AG04450 (cell line): Measurements from ENCODE around the gene SAPCD2. TPM values are rescaled to one million over a fixed set of nuclear protein-coding genes. Genes with fewer than 3 reads are reported as not detected.

Experiments
- CTCF ChIA-PET: fragments of 300-600, 350-600 bp; formaldehyde crosslinking; extraction: SDS; loops from one replicate; lab custom pipeline; 2022; ENCODE audit warnings: antibody characterized with exemption, inconsistent platforms; lab: Charles Lee
- POLR2A ChIA-PET: fragments of 350-600 bp; formaldehyde crosslinking; extraction: SDS; loops from one replicate; lab custom pipeline; 2021; ENCODE audit warnings: antibody characterized with exemption, inconsistent platforms; lab: Yijun Ruan, JAX
- DNase-seq: peaks from one replicate; pipeline ENCODE4 v3.0.0-alpha.2; 2011; ENCODE audit warnings: low read depth, low spot score
- H3K27ac ChIP-seq: one replicate; pipeline ENCODE4 v1.5.1; 2012; ENCODE audit warnings: low read depth, low read length, control low read depth
- H3K27me3 ChIP-seq: one replicate; pipeline ENCODE4 v1.6.0; 2012; ENCODE audit warnings: low read length; ENCODE audit not compliant: control insufficient read depth, insufficient read depth
- H3K4me3 ChIP-seq: 2 replicates; pipeline ENCODE4 v1.5.1; 2011; ENCODE audit warnings: mild to moderate bottlenecking, low read depth, low read length, control low read depth
- H3K9me3 ChIP-seq: 2 replicates; pipeline ENCODE4 v1.5.1; 2012; ENCODE audit warnings: low read length; ENCODE audit not compliant: control insufficient read depth, insufficient read depth
- polyA plus RNA-seq: library from polyadenylated mRNA; depleted of rRNA; stranded (reverse); fragments of >200 nt; gene quantifications from 2 replicates; pipeline ENCODE4 v1.2.3, GENCODE V29; 2011
- TF ChIP-seq, protein P1 (sequence below): IDR thresholded peaks from 2 replicates; pipeline ENCODE4 v1.5.1; 2011; ENCODE audit warnings: low read depth, low read length, control low read depth, inconsistent platforms

SAPCD2 gene
- polyA plus RNA-seq, 1 experiment, result 1.5 TPM

DNA sequence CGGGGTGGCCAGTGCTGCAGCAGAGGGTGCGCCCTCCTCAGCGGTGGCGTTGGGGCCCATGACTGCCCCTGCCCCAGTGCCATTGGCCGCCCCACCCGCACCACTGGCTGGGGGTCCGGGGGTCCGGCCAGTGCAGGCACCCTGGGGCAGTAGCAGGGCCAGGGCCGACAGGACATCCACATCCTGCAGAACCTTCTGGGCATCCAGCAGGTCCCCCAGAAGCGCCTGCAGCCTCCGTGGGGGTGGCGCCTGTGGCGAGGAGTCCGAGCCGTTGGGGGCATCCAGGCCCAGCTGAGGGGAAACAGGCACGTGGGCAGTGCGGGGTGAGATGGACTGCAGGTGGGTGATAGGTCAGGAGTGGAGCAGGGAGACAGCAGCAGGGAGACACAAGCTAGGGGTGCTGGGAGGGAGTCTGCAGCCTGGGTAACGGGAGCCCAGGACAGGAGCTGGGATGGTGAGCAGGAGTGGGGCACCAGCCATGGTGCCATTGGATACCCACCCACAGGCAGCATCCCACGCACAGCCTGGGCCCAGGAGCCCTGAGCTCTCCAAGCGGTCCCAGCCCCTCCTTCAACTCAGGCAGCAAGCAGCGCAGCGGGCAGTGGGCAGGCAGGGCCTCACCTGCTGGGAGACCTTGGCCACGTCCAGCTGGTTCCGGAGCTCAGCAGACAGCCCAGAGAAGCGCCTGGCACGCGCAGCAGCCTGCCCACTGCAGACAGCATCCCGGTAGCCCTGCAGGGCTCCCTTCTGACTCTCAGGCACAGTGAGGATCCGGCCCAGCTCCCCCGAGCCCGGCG, 49.4 kb downstream of the SAPCD2 start:
- TF ChIP-seq, protein P1, sequence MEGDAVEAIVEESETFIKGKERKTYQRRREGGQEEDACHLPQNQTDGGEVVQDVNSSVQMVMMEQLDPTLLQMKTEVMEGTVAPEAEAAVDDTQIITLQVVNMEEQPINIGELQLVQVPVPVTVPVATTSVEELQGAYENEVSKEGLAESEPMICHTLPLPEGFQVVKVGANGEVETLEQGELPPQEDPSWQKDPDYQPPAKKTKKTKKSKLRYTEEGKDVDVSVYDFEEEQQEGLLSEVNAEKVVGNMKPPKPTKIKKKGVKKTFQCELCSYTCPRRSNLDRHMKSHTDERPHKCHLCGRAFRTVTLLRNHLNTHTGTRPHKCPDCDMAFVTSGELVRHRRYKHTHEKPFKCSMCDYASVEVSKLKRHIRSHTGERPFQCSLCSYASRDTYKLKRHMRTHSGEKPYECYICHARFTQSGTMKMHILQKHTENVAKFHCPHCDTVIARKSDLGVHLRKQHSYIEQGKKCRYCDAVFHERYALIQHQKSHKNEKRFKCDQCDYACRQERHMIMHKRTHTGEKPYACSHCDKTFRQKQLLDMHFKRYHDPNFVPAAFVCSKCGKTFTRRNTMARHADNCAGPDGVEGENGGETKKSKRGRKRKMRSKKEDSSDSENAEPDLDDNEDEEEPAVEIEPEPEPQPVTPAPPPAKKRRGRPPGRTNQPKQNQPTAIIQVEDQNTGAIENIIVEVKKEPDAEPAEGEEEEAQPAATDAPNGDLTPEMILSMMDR, result no peak
- Histone ChIP-seq H3K4me3 (no peak overlapping the region), H3K9me3 (peaks cover 33% of the 10 kb centered on the region), H3K27me3 (no peaks in the 10 kb centered on the region), H3K27ac (no peak overlapping the region)
- ChIA-PET CTCF (interaction anchor here (1.2 to 1.7 kb wide), 2 partner anchors 9 to 14 kb away, joined by 4 to 8 read pairs; no protein-coding TSS in a partner anchor), POLR2A (no interaction called here)
- no peak for DNase-seq

DNA sequence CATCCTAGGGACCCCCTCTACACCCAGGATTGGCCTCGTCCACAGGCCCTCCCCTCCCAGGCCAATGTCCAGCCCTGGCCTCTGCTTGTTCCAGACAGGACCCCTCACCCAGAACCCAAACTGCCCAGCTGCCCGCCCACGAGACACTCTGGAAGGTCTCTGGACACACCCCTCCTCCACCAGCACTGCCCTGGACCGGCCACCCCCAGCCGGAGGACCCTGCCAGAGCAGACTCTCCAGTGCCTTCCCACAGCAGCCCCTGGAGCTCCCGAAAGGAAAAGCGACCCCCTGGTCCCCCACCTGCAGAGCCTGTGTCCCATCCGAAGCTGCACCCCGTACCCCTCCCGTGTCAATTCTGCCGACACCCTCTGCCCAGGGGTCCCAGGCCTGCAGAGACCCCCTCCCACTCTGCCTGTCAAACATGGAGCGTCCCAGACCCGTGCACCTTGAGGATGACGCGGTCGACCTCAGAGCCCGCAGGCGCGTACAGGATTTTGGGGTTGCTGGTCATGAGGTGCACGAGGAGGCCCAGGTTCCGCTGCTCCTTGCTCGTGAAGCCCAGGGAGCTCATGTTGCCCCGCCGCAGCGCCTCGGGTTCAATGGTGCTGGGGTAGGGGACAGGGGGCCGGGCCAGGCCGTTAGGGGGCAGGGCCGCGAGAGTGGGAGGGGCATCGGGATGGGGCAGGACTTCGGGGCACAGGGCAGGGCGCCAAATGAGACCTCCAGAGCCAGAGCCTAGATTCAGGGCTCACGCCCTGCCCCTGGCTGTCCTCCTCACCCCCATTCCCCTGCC, 50.3 kb downstream of the SAPCD2 start:
- Histone ChIP-seq H3K27ac (no peak overlapping the region), H3K4me3 (no peak overlapping the region), H3K9me3 (peaks cover 41% of the 10 kb centered on the region), H3K27me3 (no peaks in the 10 kb centered on the region)
- TF ChIP-seq, protein P1, result no peak
- DNase-seq, result no peak
- CTCF ChIA-PET, result interaction anchor here (0.6 to 1.7 kb wide), 3 partner anchors 10 to 72 kb away, joined by 3 to 8 read pairs (median 3); no protein-coding TSS in a partner anchor
- POLR2A ChIA-PET, result no interaction called here

DNA sequence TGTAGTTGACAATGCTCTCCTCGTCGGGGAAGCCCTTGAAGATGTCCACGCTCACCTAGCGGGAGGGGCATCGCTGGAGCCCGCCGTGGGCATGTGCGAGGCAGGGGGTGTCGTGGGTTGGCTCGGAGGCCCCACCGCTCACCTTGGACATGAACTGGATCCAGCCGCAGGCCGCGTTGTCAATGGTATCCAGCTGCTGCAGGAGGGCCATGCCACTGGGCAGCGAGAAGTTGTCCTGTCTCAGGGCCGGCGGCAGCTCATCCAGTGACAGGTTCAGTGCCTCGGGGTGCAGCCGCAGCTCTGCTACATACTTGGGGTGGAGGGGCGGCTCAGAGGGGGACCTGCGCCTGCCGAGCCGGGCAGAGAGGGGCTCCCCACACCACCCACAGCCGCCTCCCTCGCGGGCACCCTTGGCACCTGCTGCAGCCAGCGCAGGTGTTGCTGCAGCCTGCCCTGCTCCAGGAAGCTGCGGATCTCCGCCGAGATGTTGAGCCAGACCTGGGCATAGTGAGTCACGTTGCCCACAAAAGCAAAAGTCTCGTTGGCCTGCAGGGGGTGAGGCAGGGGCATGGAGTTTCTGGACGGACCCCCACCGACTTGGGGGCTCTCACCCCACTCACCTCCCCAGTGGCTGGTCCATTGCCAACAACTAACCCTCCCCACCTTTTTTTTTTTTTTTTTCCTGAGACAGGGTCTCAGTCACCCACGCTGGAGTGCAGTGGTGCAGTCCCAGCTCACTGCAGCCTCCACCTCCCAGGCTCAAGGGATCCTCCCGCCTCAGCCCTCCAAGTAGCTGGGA, 51.4 kb downstream of the SAPCD2 start:
- H3K27ac ChIP-seq, result no peak overlapping the region
- H3K9me3 ChIP-seq, result peaks cover 52% of the 10 kb centered on the region
- H3K27me3 ChIP-seq, result no peaks in the 10 kb centered on the region
- CTCF ChIA-PET, result interaction anchor here (0.6 to 0.8 kb wide), 2 partner anchors 11 to 71 kb away, joined by 3 read pairs; no protein-coding TSS in a partner anchor
- TF ChIP-seq, protein P1, result no peak
- POLR2A ChIA-PET, result no interaction called here
- no peak for DNase-seq
- H3K4me3 ChIP-seq, result no peak overlapping the region

DNA sequence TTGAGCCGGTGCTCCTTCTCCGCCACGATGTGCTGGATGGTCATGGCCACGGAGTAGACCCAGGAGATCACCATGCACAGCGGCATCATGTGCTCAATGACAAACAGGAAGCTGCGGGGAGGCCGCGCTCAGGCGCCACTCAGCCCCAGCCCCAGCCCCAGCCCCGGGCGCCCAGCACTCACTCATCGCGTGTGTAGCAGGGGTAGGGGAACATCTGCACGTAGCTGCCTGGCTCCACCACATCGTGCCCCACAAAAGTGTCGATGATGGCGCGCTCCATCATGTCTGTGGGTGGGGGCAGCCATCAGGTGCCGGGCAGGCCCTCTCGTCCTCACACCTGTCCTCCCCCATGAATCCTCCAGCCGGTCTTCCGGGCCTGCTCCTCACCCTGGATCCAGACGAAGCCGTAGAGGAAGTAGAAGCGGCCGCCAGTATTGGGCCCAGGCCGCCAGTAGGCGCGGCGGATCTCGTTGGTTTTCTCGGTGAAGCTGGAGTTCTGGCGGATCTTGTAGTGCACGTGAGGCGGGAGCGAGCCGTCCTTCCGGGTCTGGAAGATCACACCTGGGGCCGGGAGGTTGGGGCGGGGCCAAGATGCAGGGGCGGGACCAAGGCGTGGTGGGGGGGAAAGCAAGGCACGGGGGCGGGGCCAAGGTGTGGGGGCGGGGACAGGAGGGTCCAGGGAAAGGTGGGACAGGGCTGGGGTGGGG, 52.4 kb downstream of the SAPCD2 start:
- no peak overlapping the region for H3K27ac ChIP-seq
- CTCF ChIA-PET, result interaction anchor here (0.6 kb wide), 1 partner anchor 12 kb away, joined by 3 read pairs; no protein-coding TSS in a partner anchor
- TF ChIP-seq, protein P1, result no peak

More for the DNA sequence above, 52.4 kb downstream of the SAPCD2 start:
- no peak overlapping the region for H3K4me3 ChIP-seq
- no peak for DNase-seq
- peaks cover 61% of the 10 kb centered on the region for H3K9me3 ChIP-seq
- POLR2A ChIA-PET, result no interaction called here
- no peaks in the 10 kb centered on the region for H3K27me3 ChIP-seq
